Natural killer cell (primary cell): ENCODE measurements around the gene LCE1D. TPM values are rescaled to one million over a fixed set of nuclear protein-coding genes. Genes with fewer than 3 reads are reported as not detected.

Source experiments
- ATAC-seq, 3 donors: fragments of 150-1000 bp in 2 of 3; fragments of 200-7000 bp in 1 of 3; cut with Tn5 transposase; 1 replicate in 1 of 3; 2 replicates in 2 of 3; pipeline ENCODE4 v1.10.0; 2021; ENCODE audit warnings: mild to moderate bottlenecking in 2 of 3, moderate library complexity in 2 of 3
- DNase-seq, 2 donors: peaks; one replicate each; pipeline versions ENCODE4 v3.0.0 to v3.0.0-alpha.2; 2013 to 2021; ENCODE audit warnings: mixed read lengths in 1 of 2
- H3K27ac ChIP-seq: one replicate; pipeline ENCODE4 v1.5.1; 2013; ENCODE audit warnings: mild to moderate bottlenecking, low read length
- H3K27me3 ChIP-seq: one replicate; pipeline ENCODE4 v1.6.1; 2013; ENCODE audit warnings: low read length; ENCODE audit not compliant: control insufficient read depth, insufficient read depth
- H3K36me3 ChIP-seq: one replicate; pipeline ENCODE4 v1.6.1; 2013; ENCODE audit warnings: low read length; ENCODE audit not compliant: control insufficient read depth, insufficient read depth
- H3K4me1 ChIP-seq: one replicate; pipeline ENCODE4 v1.6.1; 2013; ENCODE audit warnings: low read length; ENCODE audit not compliant: control insufficient read depth, insufficient read depth
- H3K4me3 ChIP-seq: one replicate; pipeline ENCODE4 v1.5.1; 2013; ENCODE audit warnings: low read length
- H3K9me3 ChIP-seq: one replicate; pipeline ENCODE4 v1.6.1; 2013; ENCODE audit warnings: low read length; ENCODE audit not compliant: control insufficient read depth, insufficient read depth
- H3K27ac Mint-ChIP-seq, 2 donors: one replicate each; pipeline ENCODE4 v1.8.0; 2022; ENCODE audit warnings: mild to moderate bottlenecking in 2 of 2, mixed read lengths in 2 of 2, moderate library complexity in 1 of 2
- H3K27me3 Mint-ChIP-seq, 2 donors: one replicate each; pipeline ENCODE4 v1.8.0; 2022; ENCODE audit warnings: low read depth in 2 of 2, mixed read lengths in 2 of 2
- H3K36me3 Mint-ChIP-seq: one replicate; pipeline ENCODE4 v1.8.0; 2022; ENCODE audit warnings: mixed read lengths
- H3K4me1 Mint-ChIP-seq, 2 donors: one replicate each; pipeline ENCODE4 v1.8.0; 2022; ENCODE audit warnings: mixed read lengths in 2 of 2
- H3K4me3 Mint-ChIP-seq: one replicate; pipeline ENCODE4 v1.8.0; 2022; ENCODE audit warnings: mild to moderate bottlenecking, moderate library complexity, mixed read lengths
- H3K9me3 Mint-ChIP-seq, 2 donors: one replicate each; pipeline ENCODE4 v1.8.0; 2022; ENCODE audit warnings: mixed read lengths in 2 of 2
- WGBS: methylation state at CpG from one replicate; pipeline ENCODE4 v1.1.7; 2013; ENCODE audit warnings: missing lambda C conversion rate; ENCODE audit not compliant: insufficient coverage; 5-methylcytosine and 5-hydroxymethylcytosine counted together
- intact Hi-C: fragments of 100-400 bp; cut with micrococcal nuclease; formaldehyde crosslinking; loops from one replicate; pipeline ENCODE4 v1.14.2; 2022
- total RNA-seq, 4 donors: library from RNA; stranded (reverse); fragments of 120-200 nt in 1 of 4; gene quantifications; one replicate each; pipeline versions ENCODE4 v1.2.3 to v1.2.4, GENCODE V29; 2013 to 2022
- TF ChIP-seq, protein P1 (sequence below): fragments of 200-600 bp; IDR thresholded peaks from one replicate; pipeline ENCODE4 v1.8.0; 2022; ENCODE audit warnings: antibody characterized with exemption

Gene LCE1D, protein sequence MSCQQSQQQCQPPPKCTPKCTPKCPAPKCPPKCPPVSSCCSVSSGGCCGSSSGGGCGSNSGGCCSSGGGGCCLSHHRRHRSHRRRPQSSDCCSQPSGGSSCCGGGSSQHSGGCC
- not detected for total RNA-seq
- not detected for total RNA-seq (2013)

DNA sequence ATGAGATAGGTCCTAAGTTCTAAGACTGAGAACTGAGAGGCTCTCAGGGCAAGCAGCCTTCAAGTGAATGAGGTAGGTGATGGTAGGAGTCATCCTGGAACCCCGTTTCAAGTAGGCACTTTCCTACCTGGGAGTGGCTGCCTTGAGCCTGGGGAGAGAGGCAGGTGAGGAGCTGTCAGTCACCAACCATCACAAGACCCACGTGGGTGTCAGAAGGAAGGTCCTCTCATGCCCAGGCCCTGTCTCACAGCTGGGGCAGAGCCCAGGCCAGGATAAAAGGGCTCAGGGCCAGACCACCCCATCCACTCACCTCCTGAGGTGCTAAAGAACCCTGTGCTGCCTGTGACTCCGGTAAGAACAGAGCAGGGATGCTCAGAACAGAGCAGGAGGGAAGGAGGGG, at the start of gene LCE1D:
Gene LCE1D, plus strand, starts transcription at position 301 of the 400 bp plus-strand sequence. CDS start 1,074 bp downstream, outside the sequence.
- Histone ChIP-seq H3K4me1 (no peaks in the 10 kb centered on the region), H3K27me3 (peaks cover 2% of the 10 kb centered on the region), H3K36me3 (no peaks in the 10 kb centered on the region), H3K9me3 (no peaks in the 10 kb centered on the region), H3K4me3 (no peak within 1 kb of the TSS), H3K27ac (no peak within 1 kb of the TSS)
- no peaks in the 10 kb centered on the region for H3K36me3 Mint-ChIP-seq
- DNase-seq (no peak), ATAC-seq (no peak)
- 60% methylated on average over 3 of the region's 3 CpGs for WGBS
- H3K27me3 Mint-ChIP-seq: peaks cover 11 to 30% of the 10 kb centered on the region in 2 donors
- no peak within 1 kb of the TSS for H3K27ac Mint-ChIP-seq
- TF ChIP-seq, protein P1, sequence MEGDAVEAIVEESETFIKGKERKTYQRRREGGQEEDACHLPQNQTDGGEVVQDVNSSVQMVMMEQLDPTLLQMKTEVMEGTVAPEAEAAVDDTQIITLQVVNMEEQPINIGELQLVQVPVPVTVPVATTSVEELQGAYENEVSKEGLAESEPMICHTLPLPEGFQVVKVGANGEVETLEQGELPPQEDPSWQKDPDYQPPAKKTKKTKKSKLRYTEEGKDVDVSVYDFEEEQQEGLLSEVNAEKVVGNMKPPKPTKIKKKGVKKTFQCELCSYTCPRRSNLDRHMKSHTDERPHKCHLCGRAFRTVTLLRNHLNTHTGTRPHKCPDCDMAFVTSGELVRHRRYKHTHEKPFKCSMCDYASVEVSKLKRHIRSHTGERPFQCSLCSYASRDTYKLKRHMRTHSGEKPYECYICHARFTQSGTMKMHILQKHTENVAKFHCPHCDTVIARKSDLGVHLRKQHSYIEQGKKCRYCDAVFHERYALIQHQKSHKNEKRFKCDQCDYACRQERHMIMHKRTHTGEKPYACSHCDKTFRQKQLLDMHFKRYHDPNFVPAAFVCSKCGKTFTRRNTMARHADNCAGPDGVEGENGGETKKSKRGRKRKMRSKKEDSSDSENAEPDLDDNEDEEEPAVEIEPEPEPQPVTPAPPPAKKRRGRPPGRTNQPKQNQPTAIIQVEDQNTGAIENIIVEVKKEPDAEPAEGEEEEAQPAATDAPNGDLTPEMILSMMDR: no peak
- intact Hi-C loops: no loop called here
- H3K4me1 Mint-ChIP-seq: no peaks in the 10 kb centered on the region
- no peaks in the 10 kb centered on the region for H3K9me3 Mint-ChIP-seq
- H3K4me3 Mint-ChIP-seq: no peak within 1 kb of the TSS

DNA sequence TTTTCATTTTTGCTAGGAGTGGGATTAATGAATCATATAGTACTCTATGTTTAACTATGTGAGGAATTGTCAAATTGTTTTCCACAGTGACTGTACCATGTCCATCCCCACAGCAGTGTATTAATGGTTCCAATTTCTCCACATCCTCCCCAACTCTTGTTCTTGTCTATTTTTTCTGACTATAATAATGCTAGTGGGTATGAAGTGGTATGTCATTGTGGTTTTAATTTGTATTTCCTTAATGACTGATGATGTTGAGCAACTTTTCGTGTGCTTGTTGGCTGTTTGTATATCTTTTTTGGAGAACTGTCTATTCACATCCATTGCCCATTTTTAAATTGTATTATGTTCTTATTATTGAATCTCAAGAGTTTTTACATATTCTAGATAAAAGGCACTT, 48.7 kb upstream of the LCE1D start:
- H3K36me3 ChIP-seq: no peaks in the 10 kb centered on the region
- no peaks in the 10 kb centered on the region for H3K36me3 Mint-ChIP-seq
- intact Hi-C loops: no loop called here
- H3K27ac Mint-ChIP-seq: no peak overlapping the region
- WGBS: no CpG with 5 or more reads among the region's 1 CpG
- H3K27ac ChIP-seq: no peak overlapping the region
- H3K4me3 Mint-ChIP-seq: no peak overlapping the region
- H3K4me1 Mint-ChIP-seq: no peaks in the 10 kb centered on the region
- peaks cover 33 to 80% of the 10 kb centered on the region in 2 donors for H3K27me3 Mint-ChIP-seq
- ATAC-seq (no peak), DNase-seq (no peak)
- peaks cover 0 to 5% of the 10 kb centered on the region in 2 donors for H3K9me3 Mint-ChIP-seq
- no peaks in the 10 kb centered on the region for H3K27me3 ChIP-seq
- TF ChIP-seq, protein P1: no peak
- no peak overlapping the region for H3K4me3 ChIP-seq
- H3K9me3 ChIP-seq: no peaks in the 10 kb centered on the region
- H3K4me1 ChIP-seq: no peaks in the 10 kb centered on the region

DNA sequence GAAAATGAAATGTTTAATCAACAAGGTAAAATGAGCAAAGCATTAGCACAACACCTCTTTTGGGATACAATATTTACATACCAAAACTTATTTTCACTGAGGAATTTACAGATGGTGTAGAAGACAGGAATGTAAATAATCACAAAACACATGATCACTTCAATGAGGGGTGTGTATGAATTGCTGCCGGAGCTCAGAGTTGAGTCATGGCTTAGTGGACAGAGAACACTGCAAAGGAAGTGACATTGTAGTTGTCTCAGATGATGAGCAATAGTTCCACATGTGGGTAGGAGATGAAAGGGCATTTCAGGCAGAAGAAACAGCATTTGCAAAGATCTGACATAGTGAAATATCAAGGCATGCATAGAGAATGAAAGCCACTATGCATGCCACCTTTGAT, 44.3 kb upstream of the LCE1D start:
- no peaks in the 10 kb centered on the region for H3K4me1 ChIP-seq
- no peaks in the 10 kb centered on the region for H3K36me3 ChIP-seq
- WGBS: 62% methylated on average over 1 of the region's 1 CpG
- H3K27me3 ChIP-seq: peaks cover 2% of the 10 kb centered on the region
- H3K9me3 Mint-ChIP-seq: no peaks in the 10 kb centered on the region
- H3K36me3 Mint-ChIP-seq: no peaks in the 10 kb centered on the region
- intact Hi-C loops: no loop called here
- no peak overlapping the region for H3K27ac ChIP-seq
- no peak overlapping the region for H3K27ac Mint-ChIP-seq
- peaks cover 26 to 74% of the 10 kb centered on the region in 2 donors for H3K27me3 Mint-ChIP-seq
- no peaks in the 10 kb centered on the region for H3K9me3 ChIP-seq
- DNase-seq: no peak
- ATAC-seq: no peak
- no peak overlapping the region for H3K4me3 ChIP-seq
- TF ChIP-seq, protein P1: no peak
- no peaks in the 10 kb centered on the region for H3K4me1 Mint-ChIP-seq
- no peak overlapping the region for H3K4me3 Mint-ChIP-seq

DNA sequence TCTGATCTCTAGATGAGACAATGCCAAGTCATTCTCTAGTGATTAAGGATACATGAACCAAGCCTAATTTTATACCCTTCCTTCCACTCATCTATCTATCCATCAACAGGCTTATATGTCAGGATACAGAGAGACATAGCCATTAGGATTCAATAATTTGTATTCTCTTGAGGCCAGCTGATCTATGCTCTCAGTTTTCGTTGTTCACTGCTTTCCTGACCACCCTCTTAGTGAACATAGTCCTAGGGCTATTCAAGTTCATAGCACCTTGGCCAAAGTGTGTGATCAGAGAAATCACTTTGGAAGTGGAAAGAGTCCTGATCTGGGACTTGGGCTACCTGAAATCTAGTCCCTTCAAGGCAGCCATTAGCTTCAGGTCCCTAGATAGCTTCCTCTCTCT, 42.9 kb upstream of the LCE1D start:
- Mint-ChIP-seq H3K9me3 (no peaks in the 10 kb centered on the region), H3K36me3 (no peaks in the 10 kb centered on the region), H3K4me1 (no peaks in the 10 kb centered on the region), H3K27ac (no peak overlapping the region), H3K4me3 (no peak overlapping the region), H3K27me3 (peaks cover 24 to 62% of the 10 kb centered on the region in 2 donors)
- Histone ChIP-seq H3K36me3 (no peaks in the 10 kb centered on the region), H3K27me3 (peaks cover 2% of the 10 kb centered on the region), H3K9me3 (no peaks in the 10 kb centered on the region), H3K4me3 (no peak overlapping the region), H3K27ac (no peak overlapping the region), H3K4me1 (no peaks in the 10 kb centered on the region)
- TF ChIP-seq, protein P1: no peak
- ATAC-seq (no peak), DNase-seq (no peak)
- intact Hi-C loops: no loop called here
- WGBS: 33% methylated on average over 1 of the region's 1 CpG
